Superior temporal gyrus (tissue), 1 donor: ENCODE data around the gene SRC.

Experiments used
- DNase-seq: peaks from one replicate; pipeline ENCODE4 v3.0.0-alpha.2; 2016; ENCODE audit errors: extremely low spot score

Gene SRC

DNA sequence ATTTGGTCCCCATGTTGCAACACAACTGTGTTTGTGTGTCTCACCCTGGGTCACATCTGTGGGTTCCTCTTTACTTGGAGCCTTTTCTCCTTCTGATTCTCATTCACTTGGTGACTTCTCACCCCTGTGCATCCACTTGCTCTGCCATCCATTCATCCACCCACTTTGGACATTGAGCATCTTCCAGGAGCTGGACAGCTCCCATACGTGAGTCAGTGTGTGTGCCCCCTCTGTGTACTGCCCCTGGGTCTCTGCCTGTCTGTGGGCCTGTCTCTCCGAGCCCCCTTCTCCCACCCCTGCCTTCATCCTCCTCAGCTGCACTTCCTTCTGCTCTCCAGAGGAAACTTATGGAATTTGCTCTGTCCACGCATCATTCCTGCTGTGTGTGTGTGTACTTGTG is 107.3 kb downstream of the SRC start:
- no peak for DNase-seq

DNA sequence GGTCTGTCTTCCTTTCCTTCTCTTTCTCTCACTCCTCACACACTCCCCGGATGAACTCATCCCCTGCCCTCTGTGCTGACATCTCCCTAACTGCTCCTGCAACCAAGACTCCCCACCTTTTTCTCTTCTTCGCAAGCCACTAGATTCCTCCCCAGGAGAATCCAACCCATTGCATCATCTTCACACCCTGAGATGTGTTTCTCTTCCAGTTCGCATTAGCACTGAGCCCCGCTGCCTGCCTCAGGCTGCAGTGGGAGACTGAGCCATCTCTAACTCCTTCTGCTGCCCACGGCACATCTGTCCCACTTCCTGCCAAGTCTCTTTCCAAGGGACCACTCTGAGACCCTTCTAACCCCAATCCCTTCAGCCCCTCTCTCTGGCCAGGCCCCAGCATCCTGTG is 107.9 kb downstream of the SRC start:
- no peak for DNase-seq

DNA sequence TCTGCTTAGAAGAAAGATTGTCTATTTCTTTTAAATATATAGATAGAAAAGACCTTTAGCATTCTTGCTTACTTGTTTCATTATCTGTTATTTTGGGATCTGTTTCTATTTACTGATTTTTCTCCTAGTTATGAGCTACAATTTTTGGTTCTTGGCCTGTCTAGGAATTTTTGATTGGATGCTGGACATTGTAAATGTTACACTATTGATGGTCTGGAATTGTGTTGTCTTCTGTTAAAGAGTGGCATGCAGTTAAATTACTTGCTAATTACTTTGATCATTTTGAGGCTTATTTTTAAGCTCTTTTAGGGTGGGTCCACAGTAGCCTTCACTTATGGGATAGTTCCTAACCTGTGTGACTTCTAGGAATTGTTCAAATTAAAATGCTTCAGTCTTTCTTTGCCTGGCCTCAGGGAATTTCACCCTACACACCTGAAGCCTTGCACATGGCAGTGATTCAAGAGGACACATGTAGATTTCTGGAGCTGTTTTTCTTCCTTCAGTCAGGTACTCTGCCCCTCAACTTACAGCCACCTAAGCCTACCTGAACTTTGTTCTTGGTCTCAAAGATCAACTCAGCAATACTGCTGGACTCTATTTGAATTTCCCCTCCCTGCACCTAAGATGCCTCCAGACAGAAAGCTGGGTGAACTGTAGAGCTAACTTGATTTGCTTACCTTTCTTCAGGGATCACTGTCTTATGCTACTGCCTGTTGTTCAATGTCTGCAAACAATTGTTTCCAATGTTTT is 108.9 kb downstream of the SRC start:
- no peak for DNase-seq
